Mesenchymal stem cell (in vitro differentiated cells and primary cell): ENCODE results near the gene CAMK2D.

Experiments used
- DNase-seq: peaks from one replicate; pipeline ENCODE4 v3.0.0-alpha.2; 2013
- H2AFZ ChIP-seq: one replicate; pipeline ENCODE4 v1.6.1; 2013; ENCODE audit warnings: low read depth, mild to moderate bottlenecking, control low read depth, inconsistent platforms, low read length, moderate library complexity
- H2AK5ac ChIP-seq: 2 replicates; pipeline ENCODE4 v1.6.1; 2013; ENCODE audit warnings: low read length, moderate library complexity, mild to moderate bottlenecking, inconsistent platforms; ENCODE audit not compliant: severe bottlenecking
- H2BK120ac ChIP-seq: one replicate; pipeline ENCODE4 v1.6.1; 2013; ENCODE audit warnings: low read depth, mild to moderate bottlenecking, inconsistent platforms, low read length, moderate library complexity
- H2BK12ac ChIP-seq, 2 experiments: one replicate each; pipeline ENCODE4 v1.6.1; 2013; ENCODE audit warnings: inconsistent platforms in 2 of 2, low read length in 2 of 2, mild to moderate bottlenecking in 2 of 2, moderate library complexity in 2 of 2, control low read depth in 1 of 2
- H2BK15ac ChIP-seq: one replicate; pipeline ENCODE4 v1.6.1; 2013; ENCODE audit warnings: mild to moderate bottlenecking, low read depth, inconsistent platforms; ENCODE audit not compliant: poor library complexity, severe bottlenecking
- H2BK5ac ChIP-seq: 2 replicates; pipeline ENCODE4 v1.6.1; 2013; ENCODE audit warnings: low read depth, mild to moderate bottlenecking, low read length, control low read depth, inconsistent platforms; ENCODE audit not compliant: poor library complexity, severe bottlenecking
- H3K14ac ChIP-seq, 2 experiments: one replicate each; pipeline ENCODE4 v1.6.1; 2013; ENCODE audit warnings: inconsistent platforms in 2 of 2, low read length in 2 of 2, control low read depth in 1 of 2, mild to moderate bottlenecking in 1 of 2, moderate library complexity in 1 of 2
- H3K18ac ChIP-seq, 2 experiments: one replicate each; pipeline ENCODE4 v1.6.1; 2013; ENCODE audit warnings: inconsistent platforms in 2 of 2, low read length in 2 of 2, control low read depth in 1 of 2, low read depth in 1 of 2, mild to moderate bottlenecking in 1 of 2
- H3K23ac ChIP-seq, 2 experiments: one replicate each; pipeline ENCODE4 v1.6.1; 2013; ENCODE audit warnings: inconsistent platforms in 2 of 2, low read length in 2 of 2, mild to moderate bottlenecking in 2 of 2, moderate library complexity in 2 of 2, control low read depth in 1 of 2
- H3K27ac ChIP-seq: 2 replicates; pipeline ENCODE4 v1.5.1; 2013; ENCODE audit warnings: mild to moderate bottlenecking, moderate library complexity, low read length, control low read depth, inconsistent platforms; ENCODE audit not compliant: poor library complexity, severe bottlenecking
- H3K27me3 ChIP-seq, 2 experiments: 2 replicates each; pipeline versions ENCODE4 v1.6.1 to v1.7.0; 2013; ENCODE audit warnings: low read length in 2 of 2, mild to moderate bottlenecking in 2 of 2, moderate library complexity in 2 of 2, control low read depth in 1 of 2, inconsistent platforms in 1 of 2; ENCODE audit not compliant: control insufficient read depth in 1 of 2, insufficient read depth in 1 of 2
- H3K36me3 ChIP-seq, 2 experiments: 2 replicates each; pipeline versions ENCODE4 v1.6.1 to v1.7.0; 2013; ENCODE audit warnings: low read length in 2 of 2, control low read depth in 1 of 2, inconsistent platforms in 1 of 2, low read depth in 1 of 2, mild to moderate bottlenecking in 1 of 2; ENCODE audit not compliant: insufficient read depth in 2 of 2, control insufficient read depth in 1 of 2
- H3K4ac ChIP-seq, 2 experiments: one replicate each; pipeline ENCODE4 v1.6.1; 2013; ENCODE audit warnings: inconsistent platforms in 2 of 2, low read length in 2 of 2, mild to moderate bottlenecking in 2 of 2, moderate library complexity in 2 of 2, control low read depth in 1 of 2, low read depth in 1 of 2
- H3K4me1 ChIP-seq: 2 replicates; pipeline ENCODE4 v1.6.1; 2013; ENCODE audit warnings: low read depth, low read length, control low read depth; ENCODE audit not compliant: control insufficient read depth, insufficient read depth
- H3K4me2 ChIP-seq: 2 replicates; pipeline ENCODE4 v1.6.1; 2013; ENCODE audit warnings: low read length, mild to moderate bottlenecking, inconsistent platforms; ENCODE audit not compliant: poor library complexity, severe bottlenecking
- H3K4me3 ChIP-seq, 2 experiments: 2 replicates each; pipeline versions ENCODE4 v1.5.1 to v1.7.0; 2013; ENCODE audit warnings: low read length in 2 of 2, mild to moderate bottlenecking in 2 of 2, control low read depth in 1 of 2, low read depth in 1 of 2; ENCODE audit not compliant: insufficient read depth in 1 of 2
- H3K79me1 ChIP-seq: replicated peaks from 2 replicates; pipeline ENCODE4 v1.6.1; 2013; ENCODE audit warnings: mild to moderate bottlenecking, control low read depth, low read length, inconsistent platforms; ENCODE audit not compliant: poor library complexity, severe bottlenecking
- H3K9ac ChIP-seq: 2 replicates; pipeline ENCODE4 v1.7.0; 2013; ENCODE audit warnings: mild to moderate bottlenecking, low read length, moderate library complexity
- H3K9me3 ChIP-seq: 2 replicates; pipeline ENCODE4 v1.7.0; 2013; ENCODE audit warnings: mild to moderate bottlenecking, low read length; ENCODE audit not compliant: control insufficient read depth
- H4K8ac ChIP-seq: one replicate; pipeline ENCODE4 v1.6.1; 2013; ENCODE audit warnings: inconsistent platforms, mild to moderate bottlenecking, low read length, moderate library complexity
- H4K91ac ChIP-seq: one replicate; pipeline ENCODE4 v1.6.1; 2013; ENCODE audit warnings: mild to moderate bottlenecking, low read length, inconsistent platforms
- WGBS: methylation state at CpG from one replicate; pipeline ENCODE4 v1.1.7; 2013; ENCODE audit warnings: mixed read lengths; 5-methylcytosine and 5-hydroxymethylcytosine counted together

Gene CAMK2D

DNA sequence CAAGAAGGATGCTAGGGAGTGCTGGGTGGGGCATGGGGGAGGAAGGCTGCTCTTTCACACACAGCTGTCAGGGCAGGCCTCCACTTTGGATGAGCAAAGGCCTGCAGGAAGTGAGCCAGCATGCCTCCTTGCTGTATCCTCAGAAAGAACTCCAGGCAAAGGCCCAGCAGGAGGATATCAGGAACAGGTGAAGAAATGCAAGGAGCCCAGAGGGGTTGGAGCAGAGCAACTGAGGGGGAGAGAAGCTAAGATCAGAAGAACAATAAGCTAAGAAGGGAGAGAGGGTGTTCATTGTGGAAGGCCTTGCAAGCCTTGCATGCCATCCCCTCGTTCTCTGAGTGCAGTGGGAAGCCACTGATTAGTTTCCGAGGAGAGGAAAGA, 115.1 kb downstream of the CAMK2D start:
- Histone ChIP-seq H3K36me3 (peaks cover 0 to 48% of the 10 kb centered on the region in 2 experiments), H2AK5ac (no peak overlapping the region), H3K18ac (no peak overlapping the region), H3K4me3 (no peak overlapping the region), H3K79me1 (peaks cover 16% of the 10 kb centered on the region), H3K27ac (peak overlapping the region; percentile 15), H3K4me1 (peaks cover 4% of the 10 kb centered on the region), H2BK5ac (no peak overlapping the region), H3K9ac (no peak overlapping the region), H2BK12ac (no peak overlapping the region), H3K4me2 (no peak overlapping the region), H2BK15ac (no peak overlapping the region), H2AFZ (no peak overlapping the region), H4K8ac (no peak overlapping the region), H4K91ac (no peak overlapping the region), H3K27me3 (no peaks in the 10 kb centered on the region), H3K4ac (no peak overlapping the region), H3K23ac (no peak overlapping the region), H2BK120ac (no peak overlapping the region), H3K14ac (peak overlapping the region in 1 of 2 experiments; percentile 2), H3K9me3 (no peaks in the 10 kb centered on the region)
- 44% methylated on average over 2 of the region's 2 CpGs for WGBS
- DNase-seq = no peak

DNA sequence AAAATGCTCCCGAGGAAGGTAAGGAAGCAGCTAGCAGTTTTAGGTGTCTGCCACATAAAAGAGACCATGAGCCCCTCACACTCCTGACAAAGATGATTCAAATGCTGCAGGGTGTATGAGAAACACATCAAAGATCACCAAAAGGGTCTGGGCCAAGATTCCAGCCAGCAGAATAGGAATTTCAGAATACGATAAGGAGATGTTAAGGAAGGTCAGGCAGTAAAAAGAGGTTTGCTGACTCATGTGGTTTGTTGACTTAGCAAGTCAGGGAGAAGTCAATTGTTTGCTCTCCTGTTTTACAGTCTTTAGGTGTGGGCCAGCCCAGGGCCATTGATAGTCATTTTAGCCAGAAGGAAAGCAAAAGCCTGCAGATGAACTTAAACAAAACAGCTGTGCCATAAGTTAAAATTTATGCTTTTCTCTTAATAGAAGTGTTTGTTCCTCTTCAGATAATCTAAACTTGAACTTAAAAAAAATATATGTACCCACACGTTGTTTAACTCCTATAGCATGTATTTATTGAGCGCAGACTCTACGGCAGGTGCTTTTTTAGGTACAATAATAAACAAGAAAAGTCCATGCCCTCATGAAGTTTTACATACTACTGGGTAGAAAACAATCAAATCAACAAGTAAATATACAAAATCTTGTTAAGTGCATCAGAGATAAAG, 115.6 kb downstream of the CAMK2D start:
- 60% methylated on average over 5 of the region's 5 CpGs for WGBS
- no peak overlapping the region for H2BK120ac ChIP-seq
- H2AFZ ChIP-seq = no peak overlapping the region
- H4K8ac ChIP-seq = no peak overlapping the region
- H3K79me1 ChIP-seq = peaks cover 16% of the 10 kb centered on the region
- H3K14ac ChIP-seq = no peak overlapping the region
- peaks cover 4% of the 10 kb centered on the region for H3K4me1 ChIP-seq
- no peak overlapping the region for H2BK12ac ChIP-seq
- DNase-seq = peak; percentile 45
- H3K9ac ChIP-seq = no peak overlapping the region
- peaks cover 0 to 49% of the 10 kb centered on the region in 2 experiments for H3K36me3 ChIP-seq
- H3K23ac ChIP-seq = no peak overlapping the region
- peak overlapping the region; percentile 54 for H3K27ac ChIP-seq
- no peak overlapping the region for H4K91ac ChIP-seq
- no peak overlapping the region for H2BK5ac ChIP-seq
- H2AK5ac ChIP-seq = no peak overlapping the region
- H3K9me3 ChIP-seq = no peaks in the 10 kb centered on the region
- H3K18ac ChIP-seq = no peak overlapping the region
- no peak overlapping the region for H3K4me3 ChIP-seq
- H3K4ac ChIP-seq = no peak overlapping the region
- H3K27me3 ChIP-seq = no peaks in the 10 kb centered on the region
- no peak overlapping the region for H3K4me2 ChIP-seq
- H2BK15ac ChIP-seq = no peak overlapping the region

- no peak overlapping the region for H2BK12ac ChIP-seq
- WGBS = 83% methylated on average over 1 of the region's 1 CpG
- no peak overlapping the region for H3K14ac ChIP-seq
- H3K4me3 ChIP-seq = no peak overlapping the region
- DNase-seq = no peak
- H3K4me1 ChIP-seq = peaks cover 4% of the 10 kb centered on the region
- H3K4me2 ChIP-seq = no peak overlapping the region
- H3K23ac ChIP-seq = no peak overlapping the region
- no peak overlapping the region for H3K4ac ChIP-seq
- no peak overlapping the region for H2AFZ ChIP-seq
- H2BK120ac ChIP-seq = no peak overlapping the region
- H2BK5ac ChIP-seq = no peak overlapping the region
- H3K27ac ChIP-seq = no peak overlapping the region
- no peak overlapping the region for H3K9ac ChIP-seq
- peaks cover 16% of the 10 kb centered on the region for H3K79me1 ChIP-seq
- no peaks in the 10 kb centered on the region for H3K27me3 ChIP-seq
- no peak overlapping the region for H3K18ac ChIP-seq
- peaks cover 0 to 55% of the 10 kb centered on the region in 2 experiments for H3K36me3 ChIP-seq
- no peak overlapping the region for H2BK15ac ChIP-seq
- no peak overlapping the region for H4K91ac ChIP-seq
- no peaks in the 10 kb centered on the region for H3K9me3 ChIP-seq
- no peak overlapping the region for H4K8ac ChIP-seq
- no peak overlapping the region for H2AK5ac ChIP-seq
Observed at GRCh38 chr4:113645288-113645687, 116.2 kb downstream of the CAMK2D start.

GRCh38 chr4:113644398-113644797, 117.1 kb downstream of the CAMK2D start:
- 100% methylated on average over 1 of the region's 1 CpG for WGBS
- peaks cover 0 to 53% of the 10 kb centered on the region in 2 experiments for H3K36me3 ChIP-seq
- H3K4ac ChIP-seq = no peak overlapping the region
- H3K23ac ChIP-seq = no peak overlapping the region
- H3K18ac ChIP-seq = no peak overlapping the region
- no peak overlapping the region for H3K4me2 ChIP-seq
- H3K9ac ChIP-seq = no peak overlapping the region
- H2BK15ac ChIP-seq = no peak overlapping the region
- no peaks in the 10 kb centered on the region for H3K9me3 ChIP-seq
- H3K27ac ChIP-seq = no peak overlapping the region
- H4K8ac ChIP-seq = no peak overlapping the region
- no peak overlapping the region for H3K4me3 ChIP-seq
- H4K91ac ChIP-seq = no peak overlapping the region
- H2AFZ ChIP-seq = no peak overlapping the region
- H2BK12ac ChIP-seq = no peak overlapping the region
- H3K27me3 ChIP-seq = no peaks in the 10 kb centered on the region
- H2BK120ac ChIP-seq = no peak overlapping the region
- H2AK5ac ChIP-seq = peak overlapping the region; percentile 54
- no peak for DNase-seq
- no peak overlapping the region for H3K14ac ChIP-seq
- peaks cover 17% of the 10 kb centered on the region for H3K79me1 ChIP-seq
- H3K4me1 ChIP-seq = peaks cover 5% of the 10 kb centered on the region
- no peak overlapping the region for H2BK5ac ChIP-seq
